Smooth muscle cell of the brain vasculature (primary cell): ENCODE data around the gene TENM4.

Experiments used
- DNase-seq: peaks from one replicate; pipeline ENCODE4 v3.0.0-alpha.2; 2012; ENCODE audit warnings: low read depth, low spot score

Gene TENM4

DNA sequence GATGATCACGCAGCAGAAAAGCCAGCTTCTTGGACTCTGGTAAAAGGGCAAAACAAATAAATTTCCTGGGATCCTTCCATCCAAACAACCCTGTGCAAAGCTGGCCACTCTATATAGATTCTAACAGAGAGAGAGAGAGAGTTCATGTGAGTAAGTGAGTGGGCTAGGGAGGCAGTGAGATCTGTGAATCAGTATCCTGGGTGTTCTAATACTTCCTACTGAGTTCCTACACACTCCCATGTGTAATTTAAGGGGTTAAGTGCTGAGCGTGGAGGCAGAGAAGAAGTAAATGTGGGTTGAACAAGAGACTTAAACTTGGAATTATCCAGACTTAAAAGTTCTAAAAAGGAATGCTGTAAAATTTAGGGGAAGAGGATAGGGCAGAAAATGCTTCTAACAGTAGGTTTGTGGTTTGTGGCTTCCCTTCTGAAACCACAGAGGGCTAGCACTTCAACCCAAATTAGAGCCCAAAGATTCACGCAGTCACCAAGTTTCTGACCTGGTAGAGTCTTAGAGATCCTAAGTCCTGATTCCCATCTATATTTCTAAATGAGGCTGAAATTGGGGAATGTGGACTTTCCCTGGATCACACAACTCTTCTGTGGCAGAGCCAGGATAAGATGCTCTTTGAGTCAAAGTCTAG is 413.9 kb downstream of the TENM4 start:
- DNase-seq, result no peak

DNA sequence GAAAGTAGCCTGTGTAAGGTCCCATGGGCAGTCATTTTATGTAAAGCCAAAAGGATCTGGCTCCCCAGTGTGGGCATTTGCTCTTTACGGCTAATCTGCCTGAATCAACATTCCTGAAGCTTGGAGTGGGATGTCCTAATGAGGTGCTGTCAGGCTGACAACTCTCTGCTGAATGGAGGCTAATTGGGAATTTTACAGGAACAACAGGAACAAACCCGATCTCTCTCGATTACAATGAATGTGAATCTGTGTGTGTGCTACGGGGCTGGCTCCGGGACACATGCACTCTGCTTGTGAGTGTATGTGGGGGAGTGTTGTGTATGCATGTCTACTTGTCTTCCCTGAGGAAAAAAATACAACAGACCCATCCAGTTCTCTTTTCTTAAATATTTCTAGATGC is 415.2 kb downstream of the TENM4 start:
- no peak for DNase-seq

DNA sequence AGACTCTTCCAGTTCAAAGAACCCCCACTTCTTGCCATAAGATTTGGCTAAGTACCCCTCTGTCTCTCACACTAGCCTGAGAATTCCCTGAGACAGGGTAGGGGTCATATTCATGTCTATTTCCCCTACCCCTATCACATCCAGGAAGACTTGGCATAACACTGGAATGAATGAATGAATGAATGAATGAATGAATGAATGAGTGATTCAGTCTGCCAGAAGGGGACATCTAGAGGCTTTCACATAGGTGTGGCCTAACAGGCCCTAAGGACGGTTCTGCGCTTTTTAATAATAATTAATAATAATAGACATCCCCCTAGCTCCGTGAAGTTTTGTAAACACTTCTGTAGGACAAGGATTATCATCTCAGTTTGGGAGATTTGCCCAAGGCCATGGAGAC is 415.7 kb downstream of the TENM4 start:
- DNase-seq, result no peak

DNA sequence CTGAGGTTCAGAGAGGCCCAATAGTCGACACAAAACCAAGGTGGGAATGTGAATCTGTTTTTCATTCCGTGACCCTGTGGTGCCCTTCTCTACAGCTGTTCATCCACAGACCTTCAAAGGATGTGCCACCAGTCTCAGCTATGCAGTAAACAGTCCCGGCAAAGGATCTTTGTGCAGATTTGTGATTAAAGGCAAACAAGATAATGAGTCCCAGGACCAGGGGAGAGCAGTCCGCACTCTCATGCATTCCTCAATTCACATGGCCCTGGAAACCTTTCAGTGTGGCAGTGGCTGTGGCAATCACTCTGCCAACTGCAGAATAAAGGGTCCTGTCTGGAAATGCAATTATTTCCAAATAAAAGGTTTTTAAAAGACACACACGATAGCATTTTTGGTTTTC is 418.6 kb downstream of the TENM4 start:
- DNase-seq, result no peak

DNA sequence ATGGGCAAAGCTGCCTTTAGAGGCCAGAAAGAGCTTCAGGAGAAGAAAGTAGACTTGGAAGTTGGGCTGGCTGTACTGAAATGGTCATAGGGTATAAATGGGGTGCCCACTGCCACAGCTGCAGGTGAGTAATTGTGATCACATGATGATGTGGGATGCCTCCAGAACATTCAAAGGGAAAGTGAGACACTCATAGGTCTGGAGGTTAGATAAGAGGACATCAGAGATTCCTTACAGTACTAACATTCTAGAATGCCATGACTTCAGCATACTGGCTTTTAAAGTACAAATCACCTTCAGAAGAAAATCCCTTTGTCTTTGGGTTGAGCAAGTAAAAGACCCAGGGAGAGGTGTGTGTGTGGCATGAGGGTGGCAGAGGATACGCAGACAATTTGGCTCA is 419.2 kb downstream of the TENM4 start:
- no peak for DNase-seq

DNA sequence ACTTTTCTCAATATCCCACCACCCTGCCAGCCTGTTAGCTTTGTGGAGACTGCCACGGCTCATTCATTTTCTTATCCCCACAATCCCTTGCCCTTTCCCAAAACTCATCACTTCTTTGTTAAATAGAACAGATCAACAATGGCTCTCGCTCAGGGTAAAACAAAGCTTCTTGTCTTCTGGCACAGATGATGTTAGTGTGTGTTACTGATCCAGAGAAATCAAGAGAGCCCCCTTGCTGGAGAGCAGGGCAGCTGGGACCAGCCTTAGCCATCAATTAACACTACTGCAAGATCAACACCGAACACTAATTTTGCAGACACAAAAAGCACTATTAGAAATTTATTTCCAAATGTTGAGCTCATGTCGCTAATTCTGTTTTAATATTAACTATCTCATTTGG is 420.9 kb downstream of the TENM4 start:
- no peak for DNase-seq

DNA sequence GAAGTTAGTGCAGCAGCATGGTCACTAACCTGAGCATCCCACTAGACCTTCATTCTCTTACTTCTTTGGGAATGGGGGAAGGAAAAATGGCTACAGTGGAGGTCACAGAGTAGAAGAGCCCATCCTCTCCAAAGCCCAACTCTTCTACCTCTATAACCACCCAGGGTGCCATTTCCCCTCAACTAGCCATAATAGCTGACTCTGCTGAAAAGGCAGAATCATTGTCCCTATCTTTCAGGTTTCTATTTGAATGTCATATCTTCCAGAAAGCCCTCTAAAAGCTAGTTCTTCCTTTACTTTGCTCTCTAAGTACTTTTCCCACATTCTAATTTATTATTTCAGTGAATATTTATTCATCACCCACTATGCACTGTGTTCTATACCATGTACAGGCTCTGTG is 421.6 kb downstream of the TENM4 start:
- no peak for DNase-seq

DNA sequence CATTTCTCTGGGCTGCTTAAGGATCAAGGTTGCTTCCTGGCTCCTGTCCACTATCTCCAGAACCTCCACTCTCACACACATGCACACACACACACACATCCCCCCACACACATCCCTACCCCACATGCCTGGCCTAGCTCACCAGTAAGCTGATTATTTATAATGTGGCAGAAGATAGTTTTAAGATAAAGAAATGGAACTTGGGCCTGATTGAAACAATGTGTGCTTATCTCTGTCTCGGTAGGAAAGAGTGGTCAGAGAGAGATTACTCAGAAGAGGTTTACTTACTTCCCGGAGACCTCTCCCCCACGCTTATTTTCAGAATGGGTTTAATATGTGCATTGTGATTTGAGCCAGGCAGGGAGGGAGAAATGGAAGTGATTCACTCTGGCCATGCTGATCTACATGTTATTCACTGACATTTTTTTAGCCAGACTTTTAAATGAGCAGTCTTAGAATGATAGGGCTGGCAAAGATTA is 422.4 kb downstream of the TENM4 start:
- DNase-seq, result no peak

DNA sequence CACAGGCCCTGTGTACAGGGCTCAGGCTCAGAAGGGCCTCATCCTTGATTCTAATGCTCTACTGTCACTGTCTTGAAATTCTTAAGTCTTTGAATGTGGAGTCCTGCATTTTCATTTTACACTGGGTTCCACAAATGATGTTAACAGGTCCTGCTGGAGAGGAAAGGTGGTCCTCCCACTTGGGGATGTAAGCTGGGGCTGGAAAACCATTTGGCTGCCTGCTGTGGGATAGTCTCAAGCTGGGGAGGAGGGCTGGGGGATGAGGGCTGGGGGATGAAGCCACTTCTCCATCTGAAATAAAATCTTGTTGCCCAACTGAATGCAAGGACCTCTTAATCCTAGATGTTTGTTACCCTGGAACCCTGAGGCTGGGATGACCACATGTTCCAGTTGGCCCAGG is 423.0 kb downstream of the TENM4 start:
- no peak for DNase-seq

DNA sequence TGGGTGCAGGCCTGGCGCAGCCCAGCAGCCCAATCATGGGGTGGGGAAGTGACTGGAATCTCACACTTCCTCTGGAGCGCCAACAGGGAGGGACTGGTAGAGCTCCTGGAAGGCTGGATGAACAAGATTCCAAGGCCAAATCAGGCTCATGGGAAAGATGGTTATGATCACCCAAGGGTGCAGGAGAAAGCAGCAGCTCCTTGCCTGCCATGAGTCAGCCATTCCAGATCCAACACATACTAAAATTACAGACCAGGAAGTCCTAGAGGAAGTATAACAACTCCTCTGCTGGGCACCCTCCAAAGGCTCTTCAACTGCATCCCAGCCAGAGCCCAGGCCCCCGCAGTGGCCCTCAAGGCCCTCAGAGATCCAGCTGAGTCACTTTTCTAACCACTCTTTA is 427.3 kb downstream of the TENM4 start:
- no peak for DNase-seq

DNA sequence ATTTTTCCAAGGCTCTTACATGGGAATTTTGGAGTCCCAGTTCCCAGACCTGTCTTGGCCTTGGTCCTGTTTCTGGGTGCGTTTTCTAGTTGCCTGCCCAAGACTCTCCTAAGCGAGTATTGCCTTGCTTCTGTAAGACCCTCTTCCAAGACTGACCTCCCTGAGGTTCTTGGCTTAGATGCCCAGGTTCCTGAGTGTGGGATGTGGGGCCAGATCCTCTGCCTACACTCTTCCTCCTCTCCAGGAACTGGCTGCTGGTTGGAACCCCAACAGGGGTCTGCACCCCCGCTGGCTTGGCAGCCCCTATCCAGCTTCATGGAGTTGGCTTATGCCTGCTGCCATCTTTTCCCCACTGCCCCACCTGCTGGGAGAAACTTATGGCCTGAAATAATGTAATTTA is 429.5 kb downstream of the TENM4 start:
- no peak for DNase-seq

DNA sequence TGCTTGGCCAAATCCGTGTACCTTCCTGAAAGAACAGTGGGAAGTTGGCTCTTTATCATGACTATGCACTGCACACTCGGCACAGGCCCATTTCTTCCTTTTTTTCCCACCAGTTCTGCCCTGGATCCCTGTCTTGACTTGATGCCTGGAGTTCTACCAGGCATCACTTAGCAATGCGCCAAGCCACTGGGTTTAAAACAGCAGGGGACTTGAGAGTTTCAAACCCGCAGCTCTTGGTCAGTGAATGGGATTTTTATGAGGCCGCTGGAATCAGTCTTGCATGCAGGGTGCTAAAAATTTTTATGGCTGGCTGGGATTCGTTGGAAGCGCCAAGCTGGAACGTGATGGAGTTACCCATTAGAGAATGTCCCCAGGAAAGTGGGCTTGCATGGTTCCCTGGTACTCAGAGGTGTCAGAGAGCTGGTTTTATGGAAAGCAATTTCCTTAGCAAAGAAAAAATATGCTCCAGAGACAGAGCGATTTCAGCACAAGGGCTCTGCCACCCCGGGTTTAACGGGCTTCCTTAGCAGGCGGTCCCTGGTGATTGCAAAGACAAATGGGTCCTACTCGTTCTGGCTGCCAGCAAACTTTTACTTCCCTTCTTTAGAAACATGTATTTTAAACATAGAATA is 432.9 kb downstream of the TENM4 start:
- DNase-seq, result no peak

DNA sequence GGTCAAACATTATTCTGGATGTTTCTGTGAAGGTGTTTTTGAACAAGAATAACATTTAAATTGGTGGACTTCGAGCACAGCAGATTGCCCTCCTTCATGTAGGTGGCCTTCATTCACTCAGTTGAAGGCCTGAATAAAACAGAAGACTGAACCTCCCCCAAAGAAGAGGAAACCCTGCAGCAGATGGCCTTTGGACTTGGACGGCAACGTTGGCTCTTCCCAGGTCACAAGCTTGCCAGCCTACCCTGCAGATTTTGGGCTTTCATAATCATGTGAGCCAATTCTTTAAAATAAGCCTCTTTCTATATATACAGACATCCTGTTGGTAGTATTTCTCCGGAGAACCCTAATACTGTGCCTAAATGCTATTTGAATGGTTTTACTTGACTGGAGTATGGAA is 434.0 kb downstream of the TENM4 start:
- no peak for DNase-seq

DNA sequence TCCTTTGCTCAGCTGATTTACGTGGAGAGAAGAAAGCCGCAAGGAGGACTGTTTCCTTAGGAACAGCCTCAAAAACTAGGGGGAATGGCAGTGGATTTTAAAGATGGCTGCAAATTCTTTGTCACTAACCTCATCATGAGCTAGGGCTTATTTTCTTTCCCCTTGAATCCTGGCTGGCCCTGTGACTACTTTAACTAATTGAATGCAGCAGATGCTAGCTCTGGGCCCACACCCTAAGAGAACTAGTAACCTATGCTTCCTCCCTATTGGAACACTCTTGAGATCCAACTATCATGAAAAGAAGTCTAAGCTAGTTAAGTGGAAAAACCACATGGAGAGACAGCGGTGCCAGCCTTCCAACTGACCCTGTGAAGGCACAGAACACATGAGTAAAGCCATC is 444.8 kb downstream of the TENM4 start:
- no peak for DNase-seq

DNA sequence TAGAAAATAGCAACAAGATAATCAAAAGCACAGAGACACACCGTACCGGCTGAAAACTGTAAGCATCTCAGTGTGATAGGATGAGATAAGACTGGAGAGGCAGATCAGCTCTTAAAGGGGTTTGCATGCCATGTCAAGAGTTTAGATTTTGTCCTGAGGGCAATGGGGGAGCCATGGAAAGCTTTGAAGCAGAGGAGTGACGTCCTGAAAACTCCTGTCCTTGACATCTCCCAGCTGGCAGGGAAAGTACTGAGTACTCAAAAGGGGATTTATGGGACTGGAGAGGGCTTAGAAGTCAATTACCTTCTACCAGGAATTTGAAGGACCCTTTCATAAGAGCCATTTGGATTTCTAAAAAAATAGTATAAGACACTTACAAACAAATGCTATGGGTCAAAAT is 445.7 kb downstream of the TENM4 start:
- no peak for DNase-seq

DNA sequence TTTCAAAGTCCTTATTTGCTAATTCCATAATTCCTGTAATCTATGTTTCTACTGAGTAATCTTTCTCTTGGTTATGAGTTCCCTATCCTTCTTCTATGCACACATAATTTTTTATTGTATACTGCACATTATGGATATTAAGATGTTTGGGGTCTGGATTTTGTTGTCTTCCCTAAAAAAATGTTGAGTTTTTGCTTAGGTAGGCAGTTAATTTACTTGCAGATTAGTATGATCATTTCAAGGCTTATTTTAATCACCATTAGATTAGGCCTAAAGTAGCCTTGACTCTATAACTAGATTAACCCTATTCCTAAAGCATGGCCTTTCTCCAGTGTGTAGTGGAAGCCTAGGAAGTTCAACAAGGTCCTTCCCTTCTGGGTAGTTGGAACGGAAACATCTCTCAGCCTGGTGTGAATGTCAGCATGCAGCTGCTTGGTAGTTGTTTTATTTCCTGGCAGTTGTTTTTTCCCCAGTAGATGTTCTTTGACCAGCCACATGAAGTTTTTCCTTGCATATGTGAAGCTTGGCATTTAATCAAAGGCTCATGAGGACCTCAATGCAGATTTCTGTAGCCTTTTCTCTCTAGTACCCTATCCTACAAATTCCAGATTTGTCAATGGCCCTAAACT is 446.9 kb downstream of the TENM4 start:
- DNase-seq, result no peak

DNA sequence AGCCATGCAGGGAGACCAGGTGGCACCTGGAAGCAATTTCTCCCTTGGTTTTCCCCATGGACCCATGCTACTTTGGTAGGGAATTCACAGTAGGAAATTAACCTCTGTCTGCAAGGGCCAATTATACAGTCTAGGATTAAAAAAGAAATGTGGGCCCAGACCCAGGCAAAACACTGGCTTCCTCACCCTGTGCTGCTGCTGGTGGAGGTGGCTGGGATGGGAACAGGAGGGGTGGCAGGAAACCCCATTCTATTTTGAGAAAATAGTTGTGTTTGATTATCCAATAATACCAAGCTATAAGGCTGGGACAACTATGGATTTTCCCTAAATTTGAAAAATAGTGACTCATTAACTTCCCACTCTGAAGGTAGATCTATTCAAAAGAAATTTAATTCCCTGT is 449.1 kb downstream of the TENM4 start:
- no peak for DNase-seq

DNA sequence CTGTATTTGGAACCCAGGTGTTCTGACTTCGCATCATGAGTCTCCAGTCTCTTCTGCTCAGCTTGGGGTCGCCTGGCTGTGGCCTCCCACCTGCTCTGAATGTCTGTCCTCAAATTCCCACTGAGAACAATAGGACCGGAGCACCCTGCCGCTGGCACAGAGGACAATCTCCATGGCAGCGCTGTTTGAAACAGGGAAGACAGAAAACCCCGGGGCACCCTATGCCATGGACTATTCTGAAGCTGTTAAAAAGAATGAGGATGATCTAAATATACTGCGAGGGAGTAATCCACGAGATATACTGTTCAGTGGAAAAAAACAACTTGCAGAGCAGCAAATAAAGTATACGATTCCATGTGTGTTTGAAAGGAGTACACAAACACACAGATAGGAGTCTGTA is 450.6 kb downstream of the TENM4 start:
- DNase-seq, result no peak

DNA sequence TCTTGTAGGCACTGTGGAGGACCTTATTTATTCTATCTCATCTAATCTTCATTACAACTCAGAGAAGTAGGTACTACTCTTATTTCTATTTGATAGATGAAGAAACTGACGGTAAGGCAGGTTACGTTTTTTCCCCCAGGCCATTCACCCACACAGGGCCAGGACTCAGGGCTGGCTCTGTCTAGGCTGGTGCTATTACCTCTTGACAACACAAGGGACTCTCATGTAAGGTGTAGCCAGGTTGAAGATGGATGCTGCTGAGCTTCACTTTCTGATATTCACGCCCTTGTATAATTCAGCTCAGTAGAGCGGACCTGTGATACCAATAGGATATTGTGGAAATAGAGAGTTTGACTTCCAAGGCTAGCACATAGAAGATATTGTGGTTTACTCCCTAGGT is 453.1 kb downstream of the TENM4 start:
- no peak for DNase-seq

DNA sequence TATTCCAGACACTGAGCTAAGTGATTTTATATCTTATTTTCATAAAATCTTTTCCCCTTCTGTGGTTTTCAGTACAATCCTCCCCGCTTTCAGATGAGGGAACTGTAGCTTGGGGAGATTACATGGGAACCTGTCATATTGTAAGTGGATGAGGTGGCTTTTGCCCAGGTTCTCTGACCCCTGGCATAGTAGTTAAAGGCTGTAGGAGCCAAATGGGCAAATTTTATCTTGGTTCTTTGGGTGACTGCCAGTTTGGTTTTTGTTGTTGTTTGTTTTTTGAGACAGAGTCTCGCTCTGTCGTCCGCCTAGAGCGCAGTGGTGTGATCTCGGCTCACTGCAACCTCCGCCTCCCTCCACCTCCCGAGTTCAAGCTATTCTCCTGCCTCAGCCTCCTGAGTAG is 454.5 kb downstream of the TENM4 start:
- DNase-seq, result no peak

DNA sequence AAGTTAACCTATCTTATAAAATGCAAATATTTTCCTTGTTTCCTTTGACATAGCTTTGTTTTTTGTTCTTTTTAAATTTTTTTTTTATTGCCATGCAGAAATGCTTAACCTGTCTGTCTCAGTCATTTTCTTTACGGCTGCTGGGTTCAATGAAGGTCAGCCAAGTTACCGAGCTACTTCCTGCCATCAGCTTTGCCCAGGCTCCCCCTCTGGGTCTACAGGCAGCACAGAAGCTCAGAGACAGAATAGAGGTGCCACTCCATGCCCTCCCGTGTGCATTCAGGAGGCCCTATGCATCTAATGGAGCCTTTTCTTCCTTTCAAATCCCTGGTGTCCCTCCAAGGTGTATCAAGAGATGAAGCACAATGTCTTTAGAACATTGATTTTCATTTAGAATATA is 455.2 kb downstream of the TENM4 start:
- no peak for DNase-seq

DNA sequence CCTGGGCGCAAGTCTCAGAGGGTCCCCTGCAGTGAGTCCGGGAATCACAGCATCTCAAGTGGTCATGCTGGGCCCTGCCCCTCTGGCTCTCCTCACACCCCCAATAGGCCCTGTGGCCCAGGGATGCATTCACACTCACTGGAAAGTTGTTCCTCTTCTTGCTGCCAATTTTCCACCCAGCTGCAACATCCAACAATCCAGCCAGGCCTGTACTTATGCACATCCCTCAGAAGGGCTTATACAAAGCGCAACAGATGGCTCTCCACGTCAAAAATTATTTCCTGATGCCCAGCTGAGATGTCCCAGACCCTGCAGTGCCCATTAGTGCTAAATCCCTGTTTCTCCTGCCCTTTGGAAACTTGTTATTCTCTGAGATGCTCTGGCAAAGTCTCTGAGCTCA is 458.4 kb downstream of the TENM4 start:
- no peak for DNase-seq

DNA sequence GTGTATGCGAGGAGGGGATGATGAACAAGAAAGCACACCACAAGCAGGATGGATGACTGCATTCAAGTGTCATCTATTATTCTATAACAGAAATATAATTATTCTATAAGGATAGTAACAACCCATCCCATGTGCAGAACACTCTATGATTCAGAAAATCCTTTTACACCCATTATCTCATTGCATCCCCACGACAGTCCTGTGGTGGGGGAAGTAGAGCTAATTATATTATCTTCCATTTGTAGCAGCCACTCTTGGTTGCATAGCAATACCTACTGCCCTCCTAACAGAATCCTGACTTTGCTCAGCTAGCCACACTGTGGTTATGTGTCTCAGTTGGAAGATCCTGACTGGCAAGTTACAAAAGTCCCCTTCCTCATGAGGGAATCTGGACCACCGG is 459.7 kb downstream of the TENM4 start:
- DNase-seq, result no peak
